GM23338 (cell line): ENCODE results near the gene LITAF. TPM values are rescaled to one million over a fixed set of nuclear protein-coding genes. Genes with fewer than 3 reads are reported as not detected.

ENCODE experiments used
- ATAC-seq: fragments of 200-7000 bp; cut with Tn5 transposase; 3 replicates; pipeline ENCODE4 v1.9.1; 2020
- DNase-seq: peaks from one replicate; pipeline ENCODE4 v3.0.0-alpha.2; 2015; ENCODE audit warnings: low spot score
- H2AFZ ChIP-seq: fragments of 200-600 bp; sonication (generic); 2 replicates; pipeline ENCODE4 v1.8.0; 2016; ENCODE audit warnings: antibody characterized with exemption, mild to moderate bottlenecking, moderate library complexity
- H3F3A ChIP-seq: fragments of 200-600 bp; sonication (generic); replicated peaks from 2 replicates; pipeline ENCODE4 v1.8.0; 2017; ENCODE audit warnings: antibody characterized with exemption, mixed run types, low read depth
- H3K27ac ChIP-seq: fragments of 200-600 bp; sonication (generic); 2 replicates; pipeline ENCODE4 v1.6.1; 2016; ENCODE audit warnings: low read depth
- H3K27me3 ChIP-seq: fragments of 200-600 bp; sonication (generic); 2 replicates; pipeline ENCODE4 v1.8.0; 2016; ENCODE audit warnings: mild to moderate bottlenecking, mixed run types, moderate library complexity; ENCODE audit not compliant: insufficient read depth
- H3K36me3 ChIP-seq: fragments of 200-600 bp; sonication (generic); 2 replicates; pipeline ENCODE4 v1.8.0; 2016; ENCODE audit warnings: mild to moderate bottlenecking; ENCODE audit not compliant: insufficient read depth
- H3K4me1 ChIP-seq: fragments of 200-600 bp; sonication (generic); 2 replicates; pipeline ENCODE4 v1.8.0; 2016; ENCODE audit warnings: mild to moderate bottlenecking, moderate library complexity; ENCODE audit not compliant: insufficient read depth
- H3K4me2 ChIP-seq: fragments of 200-600 bp; sonication (generic); 2 replicates; pipeline ENCODE4 v1.7.1; 2017; ENCODE audit warnings: mixed run types
- H3K4me3 ChIP-seq: fragments of 200-600 bp; sonication (generic); 2 replicates; pipeline ENCODE4 v1.6.1; 2016; ENCODE audit warnings: mixed run types
- H3K79me2 ChIP-seq: fragments of 200-600 bp; sonication (generic); replicated peaks from 2 replicates; pipeline ENCODE4 v1.8.0; 2017; ENCODE audit warnings: mild to moderate bottlenecking; ENCODE audit not compliant: insufficient read depth
- H3K9me2 ChIP-seq: fragments of 200-600 bp; sonication (generic); 2 replicates; pipeline ENCODE4 v1.8.0; 2017; ENCODE audit not compliant: insufficient read depth
- H4K20me1 ChIP-seq: fragments of 200-600 bp; sonication (generic); replicated peaks from 2 replicates; pipeline ENCODE4 v1.8.0; 2017; ENCODE audit warnings: mild to moderate bottlenecking; ENCODE audit not compliant: insufficient read depth
- H3K27ac Mint-ChIP-seq: 2 replicates; pipeline ENCODE4 v1.8.0; 2020; ENCODE audit warnings: inconsistent platforms, mild to moderate bottlenecking, moderate library complexity, mixed read lengths
- H3K27me3 Mint-ChIP-seq: 3 replicates; pipeline ENCODE4 v1.8.0; 2022; ENCODE audit warnings: low read depth, mild to moderate bottlenecking, moderate library complexity, mixed read lengths, inconsistent platforms; ENCODE audit not compliant: insufficient read depth, poor library complexity
- H3K36me3 Mint-ChIP-seq: 3 replicates; pipeline ENCODE4 v1.8.0; 2021; ENCODE audit warnings: low read depth, mild to moderate bottlenecking, inconsistent platforms, moderate library complexity, mixed read lengths
- H3K4me1 Mint-ChIP-seq: 3 replicates; pipeline ENCODE4 v1.8.0; 2020; ENCODE audit warnings: mild to moderate bottlenecking, inconsistent platforms, mixed read lengths
- H3K4me3 Mint-ChIP-seq: 3 replicates; pipeline ENCODE4 v1.8.0; 2021; ENCODE audit warnings: moderate library complexity, mild to moderate bottlenecking, inconsistent platforms, mixed read lengths
- H3K9me3 Mint-ChIP-seq: 3 replicates; pipeline ENCODE4 v1.8.0; 2020; ENCODE audit warnings: moderate library complexity, mild to moderate bottlenecking, inconsistent platforms, mixed read lengths
- CREB1 ChIP-seq: fragments of 250-450 bp; sonication (Bioruptor Pico); IDR thresholded peaks from 2 replicates; pipeline ENCODE4 v1.5.0; 2020; ENCODE audit warnings: low read depth, mild to moderate bottlenecking, moderate library complexity
- CTCF ChIP-seq, 2 experiments: fragments of 200-600 bp in 1 of 2; sonication (generic) in 1 of 2; conservative IDR thresholded peaks; 2 replicates each; pipeline versions ENCODE4 v1.5.1 to v1.6.1; 2016 to 2017; ENCODE audit warnings: antibody characterized with exemption in 2 of 2, low read depth in 2 of 2, mild to moderate bottlenecking in 2 of 2, moderate library complexity in 1 of 2
- ETS1 ChIP-seq: IDR thresholded peaks from 2 replicates; pipeline ENCODE4 v1.6.1; 2016; ENCODE audit warnings: antibody characterized with exemption
- EZH2 ChIP-seq: fragments of 200-600 bp; sonication (generic); IDR thresholded peaks from one replicate; pipeline ENCODE4 v1.8.0; 2017; ENCODE audit warnings: antibody characterized with exemption, mild to moderate bottlenecking, low read depth; ENCODE audit not compliant: unreplicated experiment
- NANOG ChIP-seq: IDR thresholded peaks from 2 replicates; pipeline ENCODE4 v1.6.1; 2016; ENCODE audit warnings: antibody characterized with exemption, borderline replicate concordance
- REST ChIP-seq: IDR thresholded peaks from one replicate; pipeline ENCODE4 v1.6.1; 2018; ENCODE audit warnings: antibody characterized with exemption; ENCODE audit not compliant: unreplicated experiment
- polyA plus RNA-seq: library from polyadenylated mRNA; unstranded; fragments of >200 nt; fragmentation: Nextera tagmentation; extraction: Ambion mirVana; gene quantifications from 2 replicates; pipeline ENCODE4 v1.2.1, GENCODE V29; 2016
- total RNA-seq: library from RNA; depleted of rRNA; stranded (reverse); fragments of >200 nt; shearing (Covaris generic); gene quantifications from 2 replicates; pipeline ENCODE4 v1.2.3, GENCODE V29; 2014

The LITAF gene
- total and polyA plus RNA-seq, 2 experiments from 2014 or later = 131 to 158 TPM

GRCh38 chr16:11630768-11631056 is 44.0 kb upstream of the LITAF start (continued):
- no peak for TF ChIP-seq ETS1

GRCh38 chr16:11630046-11630767 is 43.5 kb upstream of the LITAF start:
- DNase-seq (no peak), ATAC-seq (0 out of 3 replicates have a peak, but pooled peaks have one; percentile 17)
- H3K4me1 ChIP-seq = peaks cover under 1% of the 10 kb centered on the region; the same call in 1 of the 2 replicates
- Mint-ChIP-seq H3K9me3 (no peaks in the 10 kb centered on the region; the same call in 2 of the 3 replicates), H3K27ac (no peak overlapping the region), H3K36me3 (no peaks in the 10 kb centered on the region), H3K27me3 (peaks cover 12% of the 10 kb centered on the region), H3K4me1 (peaks cover 15% of the 10 kb centered on the region), H3K4me3 (no peak overlapping the region)
- TF ChIP-seq ETS1 = no peak
- TF ChIP-seq CREB1 = no peak
- TF ChIP-seq EZH2 = no peak
- H3K79me2 ChIP-seq = no peaks in the 10 kb centered on the region
- no peak overlapping the region for H3K4me2 ChIP-seq
- peaks cover 1% of the 10 kb centered on the region; the same call in 1 of the 2 replicates for H3F3A ChIP-seq
- no peaks in the 10 kb centered on the region for H3K36me3 ChIP-seq
- no peak overlapping the region for H3K27ac ChIP-seq
- H4K20me1 ChIP-seq = no peaks in the 10 kb centered on the region
- no peaks in the 10 kb centered on the region for H3K27me3 ChIP-seq
- H3K4me3 ChIP-seq = no peak overlapping the region
- no peaks in the 10 kb centered on the region for H3K9me2 ChIP-seq
- no peak overlapping the region for H2AFZ ChIP-seq

- no peak overlapping the region for H3K27ac ChIP-seq
- H3K4me1 Mint-ChIP-seq = peaks cover 10% of the 10 kb centered on the region; the same call in 2 of the 3 replicates
- no peak for ATAC-seq
- H3K9me2 ChIP-seq = no peaks in the 10 kb centered on the region
- no peak overlapping the region for H3K4me3 ChIP-seq
- no peak overlapping the region for H3K27ac Mint-ChIP-seq
- H3F3A ChIP-seq = no peaks in the 10 kb centered on the region
- H3K4me1 ChIP-seq = no peaks in the 10 kb centered on the region
- H3K4me2 ChIP-seq = no peak overlapping the region
- peaks cover 12% of the 10 kb centered on the region for H3K27me3 Mint-ChIP-seq
- no peak overlapping the region for H2AFZ ChIP-seq
- H3K79me2 ChIP-seq = no peaks in the 10 kb centered on the region
- no peak for DNase-seq
- no peak overlapping the region for H3K4me3 Mint-ChIP-seq
- H3K36me3 ChIP-seq = no peaks in the 10 kb centered on the region
- H3K36me3 Mint-ChIP-seq = no peaks in the 10 kb centered on the region
- no peaks in the 10 kb centered on the region; the same call in 2 of the 3 replicates for H3K9me3 Mint-ChIP-seq
- H3K27me3 ChIP-seq = no peaks in the 10 kb centered on the region
- no peaks in the 10 kb centered on the region for H4K20me1 ChIP-seq
- TF ChIP-seq NANOG (no peak), REST (no peak), CTCF (conservative IDR thresholded peaks at IDR 0.05; ENCODE audit: low read depth in 2 of 2) (no peak), ETS1 (no peak)
Measured at GRCh38 chr16:11629071-11630030, 42.6 kb upstream of the LITAF start.
